ENCODE measurements around the gene PTCHD4.

DNA sequence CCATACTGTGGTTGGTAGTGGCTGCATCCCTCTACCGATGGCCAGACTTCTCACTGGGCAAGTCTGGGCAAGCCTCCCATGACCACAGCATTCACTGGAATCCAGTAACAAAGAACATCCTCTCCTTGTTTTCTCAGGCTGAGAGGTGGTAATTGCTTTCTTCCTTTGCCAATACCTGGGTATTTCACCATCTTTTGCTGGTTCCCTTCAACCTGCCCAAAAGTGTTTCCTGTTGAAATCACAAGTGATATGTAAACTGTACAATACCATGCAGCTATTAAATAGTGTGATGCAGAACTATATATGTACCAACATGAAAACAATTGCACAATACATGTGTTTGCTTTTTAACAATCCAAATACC lies at the start of gene PTCHD4:
- TF ChIP-seq EZH2 (IDR thresholded peaks at IDR 0.05): no peak
- no peak for TF ChIP-seq POLR2AphosphoS5 (IDR thresholded peaks at IDR 0.05; ENCODE audit: borderline replicate concordance, low read depth, low read length)
- TF ChIP-seq FOXP2 (optimal IDR thresholded peaks at IDR 0.05; ENCODE audit: control extremely low read depth, extremely low read length, insufficient read depth): no peak
